Measurements from ENCODE around the gene HUNK.

HUNK gene

DNA sequence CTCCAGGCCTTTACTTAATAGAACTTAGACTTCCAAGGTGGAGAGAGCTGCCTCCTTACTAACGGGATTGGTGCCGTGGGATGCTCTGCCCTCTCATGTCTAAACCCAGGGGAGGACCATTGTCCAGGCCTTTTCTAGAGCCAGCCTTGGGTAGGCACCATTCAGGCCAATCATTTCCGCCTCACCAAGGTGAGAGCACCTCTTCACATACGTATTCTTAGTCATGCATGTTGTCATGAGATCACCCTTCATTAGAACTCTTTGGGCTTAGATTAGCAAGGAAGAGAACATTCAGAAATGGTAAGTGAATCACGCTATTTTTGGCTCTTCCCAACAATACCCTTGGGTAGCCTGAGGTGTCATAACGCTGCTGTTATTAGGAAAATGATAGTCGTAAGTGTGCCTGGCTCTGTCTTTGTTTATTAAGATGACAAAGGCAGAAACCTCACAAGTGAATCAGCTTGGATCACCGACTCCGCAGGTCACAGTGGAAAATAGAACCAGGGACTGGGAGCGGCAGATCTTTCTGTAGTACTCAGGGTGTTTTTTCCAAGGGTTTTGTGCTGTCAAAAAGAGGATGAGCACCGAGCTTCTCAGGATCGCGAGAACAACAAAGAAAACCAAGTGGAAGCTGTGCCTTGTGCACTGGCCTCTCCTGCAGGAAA, 55.0 kb downstream of the HUNK start:
- H3K27ac ChIP-seq (ENCODE audit: low read length), result no peak overlapping the region
- no peaks in the 10 kb centered on the region for H3K9me2 ChIP-seq (replicated peaks; ENCODE audit: insufficient read depth, low read length)

DNA sequence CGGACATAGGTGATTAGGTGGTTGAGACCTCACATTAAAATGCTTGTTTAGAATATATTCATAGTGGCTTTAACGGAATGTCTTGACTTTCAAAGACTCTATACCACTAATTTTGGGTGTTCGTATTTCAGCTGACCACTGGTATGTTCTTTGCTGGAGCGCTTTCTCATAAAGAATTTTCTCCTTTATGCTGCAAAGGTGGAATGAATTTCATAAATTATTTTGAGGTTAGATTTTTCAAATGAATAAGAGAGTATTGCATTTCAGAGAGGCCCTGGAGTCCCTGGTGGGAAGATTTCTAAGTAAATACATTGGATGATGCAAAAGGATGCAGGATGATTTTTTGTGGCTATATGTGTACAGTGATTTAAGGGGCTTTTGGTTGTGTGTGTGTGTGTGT, 55.8 kb downstream of the HUNK start:
- Histone ChIP-seq H3K9me2 (replicated peaks; ENCODE audit: insufficient read depth, low read length) (no peaks in the 10 kb centered on the region), H3K4me3 (ENCODE audit: low read length) (no peak overlapping the region), H3K36me3 (replicated peaks; ENCODE audit: insufficient read depth, low read length) (no peaks in the 10 kb centered on the region), H3K9ac (ENCODE audit: low read length) (no peak overlapping the region), H3K27ac (ENCODE audit: low read length) (no peak overlapping the region), H4K20me1 (ENCODE audit: insufficient read depth, low read length) (no peaks in the 10 kb centered on the region), H3K9me3 (replicated peaks; ENCODE audit: insufficient read depth, low read length) (no peaks in the 10 kb centered on the region), H2AFZ (ENCODE audit: low read length) (no peak overlapping the region), H3F3A (ENCODE audit: insufficient read depth, low read length) (no peaks in the 10 kb centered on the region), H3K79me2 (ENCODE audit: low read length) (no peaks in the 10 kb centered on the region), H3K4me1 (ENCODE audit: low read length) (no peaks in the 10 kb centered on the region), H3K27me3 (replicated peaks; ENCODE audit: insufficient read depth, low read length) (no peaks in the 10 kb centered on the region), H3K4me2 (ENCODE audit: low read depth, low read length) (no peak overlapping the region)
- no peak for TF ChIP-seq EZH2 (optimal IDR thresholded peaks at IDR 0.05; ENCODE audit: low read depth, low read length)
- TF ChIP-seq EZH2phosphoT487 (IDR thresholded peaks at IDR 0.05; ENCODE audit: low read length), result no peak
- TF ChIP-seq, protein P1, sequence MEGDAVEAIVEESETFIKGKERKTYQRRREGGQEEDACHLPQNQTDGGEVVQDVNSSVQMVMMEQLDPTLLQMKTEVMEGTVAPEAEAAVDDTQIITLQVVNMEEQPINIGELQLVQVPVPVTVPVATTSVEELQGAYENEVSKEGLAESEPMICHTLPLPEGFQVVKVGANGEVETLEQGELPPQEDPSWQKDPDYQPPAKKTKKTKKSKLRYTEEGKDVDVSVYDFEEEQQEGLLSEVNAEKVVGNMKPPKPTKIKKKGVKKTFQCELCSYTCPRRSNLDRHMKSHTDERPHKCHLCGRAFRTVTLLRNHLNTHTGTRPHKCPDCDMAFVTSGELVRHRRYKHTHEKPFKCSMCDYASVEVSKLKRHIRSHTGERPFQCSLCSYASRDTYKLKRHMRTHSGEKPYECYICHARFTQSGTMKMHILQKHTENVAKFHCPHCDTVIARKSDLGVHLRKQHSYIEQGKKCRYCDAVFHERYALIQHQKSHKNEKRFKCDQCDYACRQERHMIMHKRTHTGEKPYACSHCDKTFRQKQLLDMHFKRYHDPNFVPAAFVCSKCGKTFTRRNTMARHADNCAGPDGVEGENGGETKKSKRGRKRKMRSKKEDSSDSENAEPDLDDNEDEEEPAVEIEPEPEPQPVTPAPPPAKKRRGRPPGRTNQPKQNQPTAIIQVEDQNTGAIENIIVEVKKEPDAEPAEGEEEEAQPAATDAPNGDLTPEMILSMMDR (IDR thresholded peaks at IDR 0.05; ENCODE audit: low read length), result no peak
- no peak for DNase-seq

More for the DNA sequence above, 55.0 kb downstream of the HUNK start:
- Histone ChIP-seq H3K79me2 (ENCODE audit: low read length) (no peaks in the 10 kb centered on the region), H3K4me2 (ENCODE audit: low read depth, low read length) (no peak overlapping the region), H3K27me3 (replicated peaks; ENCODE audit: insufficient read depth, low read length) (no peaks in the 10 kb centered on the region), H3K4me3 (ENCODE audit: low read length) (no peak overlapping the region), H3K9me3 (replicated peaks; ENCODE audit: insufficient read depth, low read length) (no peaks in the 10 kb centered on the region), H3K9ac (ENCODE audit: low read length) (no peak overlapping the region), H3K4me1 (ENCODE audit: low read length) (no peaks in the 10 kb centered on the region), H3K36me3 (replicated peaks; ENCODE audit: insufficient read depth, low read length) (no peaks in the 10 kb centered on the region), H4K20me1 (ENCODE audit: insufficient read depth, low read length) (no peaks in the 10 kb centered on the region), H2AFZ (ENCODE audit: low read length) (no peak overlapping the region), H3F3A (ENCODE audit: insufficient read depth, low read length) (no peaks in the 10 kb centered on the region)
- TF ChIP-seq EZH2 (optimal IDR thresholded peaks at IDR 0.05; ENCODE audit: low read depth, low read length), result no peak
- no peak for TF ChIP-seq EZH2phosphoT487 (IDR thresholded peaks at IDR 0.05; ENCODE audit: low read length)
- TF ChIP-seq, protein P1 (IDR thresholded peaks at IDR 0.05; ENCODE audit: low read length), result no peak
- no peak for DNase-seq

DNA sequence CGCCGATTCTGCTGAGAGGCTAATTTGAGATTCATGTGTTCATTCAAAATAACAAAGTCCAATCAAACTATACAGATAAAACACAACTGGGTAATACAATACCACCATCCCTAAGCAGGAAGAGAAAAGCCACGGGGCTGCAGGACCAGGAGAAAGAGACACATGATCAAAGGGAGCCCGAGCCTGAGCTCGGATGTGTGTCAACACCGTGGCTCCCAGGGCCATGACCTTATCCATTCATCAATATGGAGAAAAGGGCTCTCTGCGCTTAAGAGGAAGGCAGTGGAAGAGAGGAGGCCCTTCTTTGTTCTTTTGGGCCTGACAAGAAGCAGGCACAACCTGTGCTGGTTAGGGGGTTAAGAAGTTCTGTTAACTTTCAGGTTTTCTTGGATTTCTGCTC, 56.7 kb downstream of the HUNK start:
- H3F3A ChIP-seq (ENCODE audit: insufficient read depth, low read length), result no peaks in the 10 kb centered on the region
- TF ChIP-seq, protein P1 (IDR thresholded peaks at IDR 0.05; ENCODE audit: low read length), result no peak
- TF ChIP-seq EZH2phosphoT487 (IDR thresholded peaks at IDR 0.05; ENCODE audit: low read length), result no peak
- TF ChIP-seq EZH2 (optimal IDR thresholded peaks at IDR 0.05; ENCODE audit: low read depth, low read length), result no peak
- no peak overlapping the region for H3K9ac ChIP-seq (ENCODE audit: low read length)
- no peak overlapping the region for H3K27ac ChIP-seq (ENCODE audit: low read length)
- H3K36me3 ChIP-seq (replicated peaks; ENCODE audit: insufficient read depth, low read length), result no peaks in the 10 kb centered on the region
- H3K9me2 ChIP-seq (replicated peaks; ENCODE audit: insufficient read depth, low read length), result no peaks in the 10 kb centered on the region
- H3K4me2 ChIP-seq (ENCODE audit: low read depth, low read length), result no peak overlapping the region
- no peaks in the 10 kb centered on the region for H3K27me3 ChIP-seq (replicated peaks; ENCODE audit: insufficient read depth, low read length)
- H3K79me2 ChIP-seq (ENCODE audit: low read length), result no peaks in the 10 kb centered on the region
- H2AFZ ChIP-seq (ENCODE audit: low read length), result no peak overlapping the region
- no peak for DNase-seq
- no peaks in the 10 kb centered on the region for H4K20me1 ChIP-seq (ENCODE audit: insufficient read depth, low read length)
- H3K4me1 ChIP-seq (ENCODE audit: low read length), result no peaks in the 10 kb centered on the region
- H3K4me3 ChIP-seq (ENCODE audit: low read length), result no peak overlapping the region
- H3K9me3 ChIP-seq (replicated peaks; ENCODE audit: insufficient read depth, low read length), result no peaks in the 10 kb centered on the region

All from MM.1S (cell line).